NCI-H2196 treated with DMSO at 0.1 percent for 48 hours (cell line): Measurements from ENCODE around the gene PDHB.
"Not testable (repeated sequence)": the region's sequence is repeated elsewhere in the genome, so short reads cannot be mapped to it uniquely, and the experiment has no call there.

Experiments
- DNase-seq: peaks from one replicate; lab custom pipeline; 2025; ENCODE audit not compliant: unreplicated experiment; lab: John Stamatoyannopoulos, UW

Gene PDHB

GRCh38 chr3:58440996-58441355 lies 7.3 kb upstream of the PDHB start:
- not testable (repeated sequence) for DNase-seq

- not testable (repeated sequence) for DNase-seq
Observed at GRCh38 chr3:58437276-58437675, 3.6 kb upstream of the PDHB start.

GRCh38 chr3:58434990-58435389 lies 1.4 kb upstream of the PDHB start:
- no peak for DNase-seq

- no peak for DNase-seq
Observed at GRCh38 chr3:58434511-58434910, 879 bp upstream of the PDHB start.

GRCh38 chr3:58434168-58434504 lies 504 bp upstream of the PDHB start:
- no peak for DNase-seq

GRCh38 chr3:58432905-58433304 lies 727 bp downstream of the PDHB start:
- DNase-seq: no peak

- DNase-seq: no peak
Observed at GRCh38 chr3:58429657-58430056, 4.0 kb downstream of the PDHB start.

- no peak for DNase-seq
Observed at GRCh38 chr3:58427661-58428361, 5.8 kb downstream of the PDHB start.

GRCh38 chr3:58425782-58426181 lies 7.8 kb downstream of the PDHB start:
- DNase-seq: no peak

- DNase-seq: no peak
Observed at GRCh38 chr3:58424613-58425012, 9.0 kb downstream of the PDHB start.

GRCh38 chr3:58422756-58423325 lies 10.8 kb downstream of the PDHB start:
- DNase-seq: no peak

- DNase-seq: no peak
Observed at GRCh38 chr3:58421004-58421403, 12.6 kb downstream of the PDHB start.

- no peak for DNase-seq
Observed at GRCh38 chr3:58419780-58420507, 13.7 kb downstream of the PDHB start.

- DNase-seq: no peak
Observed at GRCh38 chr3:58418227-58418626, 15.4 kb downstream of the PDHB start.

- no peak for DNase-seq
Observed at GRCh38 chr3:58417075-58417474, 16.6 kb downstream of the PDHB start.

GRCh38 chr3:58416191-58416590 lies 17.4 kb downstream of the PDHB start:
- no peak for DNase-seq

GRCh38 chr3:58414538-58415197 lies 19.0 kb downstream of the PDHB start:
- DNase-seq: peak; percentile 5

- DNase-seq: no peak
Observed at GRCh38 chr3:58411851-58412830, 21.5 kb downstream of the PDHB start.

GRCh38 chr3:58411036-58411435 lies 22.6 kb downstream of the PDHB start:
- no peak for DNase-seq

GRCh38 chr3:58409663-58410062 lies 24.0 kb downstream of the PDHB start:
- no peak for DNase-seq

GRCh38 chr3:58408906-58409305 lies 24.7 kb downstream of the PDHB start:
- no peak for DNase-seq
